ENCODE results near the gene C12orf42. TPM values are rescaled to one million over a fixed set of nuclear protein-coding genes. Genes with fewer than 3 reads are reported as not detected.
A peak's percentile ranks its signal among the peaks of the same experiment; 100 is the strongest.

The C12orf42 gene
- total RNA-seq, 1 experiment from 2014 or later: 0.37 TPM

GRCh38 chr12:103470664-103471063 is 25.1 kb downstream of the C12orf42 start:
- POLR2A ChIA-PET: no interaction called here
- peaks cover 2% of the 10 kb centered on the region; the same call in 1 of the 2 replicates for H3K36me3 Mint-ChIP-seq
- no peak for ATAC-seq
- CTCF ChIA-PET: no interaction called here
- H3K27me3 Mint-ChIP-seq (ENCODE audit: low read depth): peaks cover 5% of the 10 kb centered on the region
- no peak overlapping the region for H3K4me3 Mint-ChIP-seq
- no peak for DNase-seq (ENCODE audit: low spot score)
- TF ChIP-seq OVOL2 (CRISPR knock-in tag; IDR thresholded peaks at IDR 0.05; ENCODE audit: borderline replicate concordance) (no peak), AFF4 (CRISPR knock-in tag; IDR thresholded peaks at IDR 0.05; ENCODE audit: borderline replicate concordance) (no peak), ZNF671 (CRISPR knock-in tag; IDR thresholded peaks at IDR 0.05) (no peak), ZNF121 (CRISPR knock-in tag; IDR thresholded peaks at IDR 0.05) (no peak)
- H3K27ac Mint-ChIP-seq: no peak overlapping the region
- peaks cover 12% of the 10 kb centered on the region for H3K9me3 Mint-ChIP-seq
- H3K4me1 Mint-ChIP-seq: peaks cover 26% of the 10 kb centered on the region

GRCh38 chr12:103469719-103470118 is 26.0 kb downstream of the C12orf42 start:
- DNase-seq (ENCODE audit: low spot score) (no peak), ATAC-seq (no peak)
- Mint-ChIP-seq H3K4me3 (no peak overlapping the region), H3K27ac (no peak overlapping the region), H3K4me1 (peaks cover 26% of the 10 kb centered on the region), H3K27me3 (ENCODE audit: low read depth) (peaks cover 5% of the 10 kb centered on the region), H3K9me3 (peaks cover 21% of the 10 kb centered on the region), H3K36me3 (peaks cover 9% of the 10 kb centered on the region)
- ChIA-PET CTCF (no interaction called here), POLR2A (no interaction called here)
- TF ChIP-seq ZNF416 (CRISPR knock-in tag; IDR thresholded peaks at IDR 0.05) (no peak), ESRRA (CRISPR knock-in tag; IDR thresholded peaks at IDR 0.05; ENCODE audit: borderline replicate concordance) (no peak), GRHL2 (CRISPR knock-in tag; IDR thresholded peaks at IDR 0.05; ENCODE audit: insufficient replicate concordance, severe bottlenecking) (no peak), ATF1 (CRISPR knock-in tag; IDR thresholded peaks at IDR 0.05) (no peak), PRDM15 (CRISPR knock-in tag; IDR thresholded peaks at IDR 0.05) (no peak), ZNF423 (CRISPR knock-in tag; IDR thresholded peaks at IDR 0.05) (no peak), SP1 (CRISPR knock-in tag; conservative IDR thresholded peaks at IDR 0.05) (no peak), ZNF396 (CRISPR knock-in tag; IDR thresholded peaks at IDR 0.05; ENCODE audit: borderline replicate concordance) (no peak), ZNF317 (CRISPR knock-in tag; IDR thresholded peaks at IDR 0.05; ENCODE audit: borderline replicate concordance, low read depth) (no peak), TEAD1 (CRISPR knock-in tag; IDR thresholded peaks at IDR 0.05) (no peak), MYBL2 (CRISPR knock-in tag; IDR thresholded peaks at IDR 0.05) (no peak)

- TF ChIP-seq SP1 (CRISPR knock-in tag; conservative IDR thresholded peaks at IDR 0.05): 0 out of 2 replicates have a peak, but pooled peaks have one; percentile 22
- TF ChIP-seq ZNF423 (CRISPR knock-in tag; IDR thresholded peaks at IDR 0.05): 0 out of 2 replicates have a peak, but pooled peaks have one; percentile 9
- TF ChIP-seq NFYB (CRISPR knock-in tag; conservative IDR thresholded peaks at IDR 0.05; ENCODE audit: low read depth): no peak
- TF ChIP-seq ZBTB21 (CRISPR knock-in tag; IDR thresholded peaks at IDR 0.05; ENCODE audit: borderline replicate concordance): peak; percentile 47; the same call in 1 of the 2 replicates
- no peak for TF ChIP-seq HMGXB4 (CRISPR knock-in tag; IDR thresholded peaks at IDR 0.05)
- no peak for TF ChIP-seq PRRX2 (CRISPR knock-in tag; IDR thresholded peaks at IDR 0.05)
- TF ChIP-seq FOXP1 (CRISPR knock-in tag; IDR thresholded peaks at IDR 0.05; ENCODE audit: borderline replicate concordance): peak; percentile 43; the same call in 1 of the 2 replicates
- TF ChIP-seq JAZF1 (CRISPR knock-in tag; IDR thresholded peaks at IDR 0.05): no peak
- peak; percentile 36; the same call in 1 of the 2 replicates for TF ChIP-seq USF2 (CRISPR knock-in tag; IDR thresholded peaks at IDR 0.05)
- no peak for TF ChIP-seq ATF1 (CRISPR knock-in tag; IDR thresholded peaks at IDR 0.05)
- peak; percentile 74; the same call in 1 of the 2 replicates for TF ChIP-seq MAX (CRISPR knock-in tag; IDR thresholded peaks at IDR 0.05)
- no peak for TF ChIP-seq NFATC4 (CRISPR knock-in tag; IDR thresholded peaks at IDR 0.05)
- Mint-ChIP-seq H3K27me3 (ENCODE audit: low read depth) (peaks cover 5% of the 10 kb centered on the region), H3K9me3 (peaks cover 30% of the 10 kb centered on the region), H3K36me3 (peaks cover 16% of the 10 kb centered on the region), H3K27ac (peak overlapping the region; percentile 76), H3K4me1 (peaks cover 26% of the 10 kb centered on the region), H3K4me3 (no peak overlapping the region)
- DNase-seq (ENCODE audit: low spot score) (peak; percentile 13), ATAC-seq (peak; percentile 92)
- POLR2A ChIA-PET: no interaction called here
- CTCF ChIA-PET: interaction anchor here (1.2 kb wide), 1 partner anchor 520 kb away, joined by 3 read pairs; no protein-coding TSS in a partner anchor
These were observed 26.9 kb downstream of the C12orf42 start for GRCh38 chr12:103468837-103469236.
